Endothelial cell of umbilical vein (primary cell): ENCODE measurements around the gene FPR1. TPM values are rescaled to one million over a fixed set of nuclear protein-coding genes. Genes with fewer than 3 reads are reported as not detected.

Source experiments
- BruUV-seq: library from RNA; stranded (reverse); fragments of 400-500 nt; replicated peaks from 2 replicates; lab custom pipeline; 2021; lab: Mats Ljungman, UMichigan
- CTCF ChIA-PET: fragments of 300-600, 350-600 bp; sonication (Branson Sonifier 250); formaldehyde crosslinking; loops from one replicate; lab custom pipeline; 2021; ENCODE audit warnings: antibody characterized with exemption, inconsistent platforms; lab: Charles Lee
- POLR2A ChIA-PET: fragments of 300-600, 350-600 bp; sonication (Branson Sonifier 250); formaldehyde crosslinking; loops from one replicate; lab custom pipeline; 2021; ENCODE audit warnings: antibody characterized with exemption, inconsistent platforms; lab: Charles Lee
- DNase-seq: peaks from one replicate; pipeline ENCODE4 v3.0.0-alpha.2; 2011; ENCODE audit warnings: low read depth, low spot score
- FAIRE-seq: peaks from 2 replicates; lab custom pipeline; 2011; peaks lifted over from hg19 to GRCh38; lab: Jason Lieb, UNC
- H2AFZ ChIP-seq: 2 replicates; pipeline ENCODE4 v1.6.0; 2012; ENCODE audit warnings: low read depth, low read length, control low read depth, inconsistent platforms
- H3K27ac ChIP-seq: 2 replicates; pipeline ENCODE4 v1.5.1; 2011; ENCODE audit warnings: low read depth, mild to moderate bottlenecking, control low read depth, low read length, moderate library complexity; ENCODE audit not compliant: insufficient read depth
- H3K27me3 ChIP-seq, 2 experiments: 2 replicates each; pipeline versions ENCODE4 v1.6.0 to v1.6.1; 2011; ENCODE audit warnings: low read length in 2 of 2, mixed read lengths in 1 of 2; ENCODE audit not compliant: control insufficient read depth in 2 of 2, insufficient read depth in 2 of 2
- H3K36me3 ChIP-seq, 2 experiments: 2 replicates in 1 of 2; 3 replicates in 1 of 2; pipeline ENCODE4 v1.5.1; 2011; ENCODE audit warnings: low read length in 2 of 2, mild to moderate bottlenecking in 1 of 2, moderate library complexity in 1 of 2; ENCODE audit not compliant: control insufficient read depth in 2 of 2, insufficient read depth in 2 of 2; ENCODE audit errors: extremely low read depth in 1 of 2
- H3K4me1 ChIP-seq: 3 replicates; pipeline ENCODE4 v1.5.1; 2011; ENCODE audit warnings: mild to moderate bottlenecking, low read length; ENCODE audit not compliant: control insufficient read depth, insufficient read depth; ENCODE audit errors: extremely low read depth
- H3K4me2 ChIP-seq: 2 replicates; pipeline ENCODE4 v1.6.1; 2011; ENCODE audit warnings: low read length, control low read depth, mixed read lengths; ENCODE audit not compliant: insufficient read depth
- H3K4me3 ChIP-seq, 3 experiments: fragments of 200-600 bp in 1 of 3; sonication (generic), shearing (Covaris generic) in 1 of 3; replicated peaks in 1 of 3; 2 replicates each; pipeline ENCODE4 v1.5.1; 2011 to 2016; ENCODE audit warnings: control low read depth in 3 of 3, low read length in 3 of 3, mild to moderate bottlenecking in 2 of 3, inconsistent platforms in 1 of 3, low read depth in 1 of 3, moderate library complexity in 1 of 3; ENCODE audit not compliant: insufficient read depth in 1 of 3
- H3K79me2 ChIP-seq: 2 replicates; pipeline ENCODE4 v1.6.0; 2012; ENCODE audit warnings: low read length, inconsistent platforms; ENCODE audit not compliant: control insufficient read depth, insufficient read depth
- H3K9ac ChIP-seq: replicated peaks from 2 replicates; pipeline ENCODE3; 2011; ENCODE audit warnings: low read length, control low read depth; ENCODE audit not compliant: insufficient read depth; ENCODE audit errors: extremely low read depth
- H3K9me1 ChIP-seq: replicated peaks from 3 replicates; pipeline ENCODE4 v1.6.0; 2011; ENCODE audit warnings: mild to moderate bottlenecking, low read length; ENCODE audit not compliant: control insufficient read depth, insufficient read depth; ENCODE audit errors: extremely low read depth
- H3K9me3 ChIP-seq: replicated peaks from 2 replicates; pipeline ENCODE4 v1.5.1; 2012; ENCODE audit warnings: low read length, inconsistent platforms; ENCODE audit not compliant: control insufficient read depth, insufficient read depth
- H4K20me1 ChIP-seq: replicated peaks from 2 replicates; pipeline ENCODE3; 2011; ENCODE audit warnings: mild to moderate bottlenecking, low read length; ENCODE audit not compliant: control insufficient read depth, insufficient read depth; ENCODE audit errors: extremely low read depth
- CTCF ChIP-seq, 2 donors: IDR thresholded peaks; 1 replicate in 1 of 2; 2 replicates in 1 of 2; pipeline ENCODE4 v1.5.1; 2011; ENCODE audit warnings: low read length in 2 of 2, mild to moderate bottlenecking in 2 of 2, moderate library complexity in 2 of 2, control low read depth in 1 of 2, inconsistent platforms in 1 of 2, low read depth in 1 of 2; ENCODE audit not compliant: insufficient read depth in 1 of 2; ENCODE audit errors: extremely low read depth in 1 of 2
- EZH2 ChIP-seq: IDR thresholded peaks from 2 replicates; pipeline ENCODE4 v1.6.1; 2012; ENCODE audit warnings: borderline replicate concordance, low read depth, mild to moderate bottlenecking, moderate library complexity, low read length, inconsistent platforms; ENCODE audit not compliant: severe bottlenecking
- FOS ChIP-seq: IDR thresholded peaks from 2 replicates; pipeline ENCODE4 v1.6.1; 2011; ENCODE audit warnings: mild to moderate bottlenecking, low read length, moderate library complexity, borderline replicate concordance; ENCODE audit not compliant: insufficient read depth
- GATA2 ChIP-seq: IDR thresholded peaks from 2 replicates; pipeline ENCODE4 v1.7.0; 2011; ENCODE audit warnings: low read depth, mild to moderate bottlenecking, moderate library complexity, mixed read lengths, low read length; ENCODE audit not compliant: insufficient read length, insufficient read depth
- MAX ChIP-seq: IDR thresholded peaks from 2 replicates; pipeline ENCODE4 v1.6.1; 2011; ENCODE audit not compliant: insufficient read depth, insufficient read length
- MYC ChIP-seq: IDR thresholded peaks from one replicate; pipeline ENCODE4 v1.6.1; 2011; ENCODE audit warnings: mild to moderate bottlenecking, low read depth, low read length
- POLR2A ChIP-seq: IDR thresholded peaks from 2 replicates; pipeline ENCODE4 v1.6.1; 2012; ENCODE audit warnings: low read depth, mild to moderate bottlenecking, control low read depth, low read length
- POLR2AphosphoS5 ChIP-seq: IDR thresholded peaks from 2 replicates; pipeline ENCODE4 v1.6.1; 2012; ENCODE audit warnings: low read depth, mild to moderate bottlenecking, control low read depth, low read length, moderate library complexity; ENCODE audit not compliant: insufficient read depth
- dilution Hi-C: fragments of 300-500 bp; cut with MboI; formaldehyde crosslinking; loops from one replicate; pipeline ENCODE4 v1.15.0; 2019; ENCODE audit warnings: low sequenced_read_pairs; ENCODE audit not compliant: extremely low pct_ligation_motif_present
- intact Hi-C: fragments of 100-400 bp; cut with micrococcal nuclease; formaldehyde crosslinking; loops from one replicate; pipeline ENCODE4 v1.10.0; 2022
- polyA plus RNA-seq, 4 experiments: library from polyadenylated mRNA; depleted of rRNA in 3 of 4; stranded (reverse) in 3 of 4; unstranded in 1 of 4; fragments of >200 nt; gene quantifications; 2 replicates each; pipeline versions ENCODE4 v1.2.1 to v1.2.3, GENCODE V29; 2011 to 2012; ENCODE audit warnings: missing spikeins in 1 of 4
- total RNA-seq: library from RNA; stranded (reverse); gene quantifications from 2 replicates; pipeline ENCODE4 v1.2.3, GENCODE V29; 2021

The FPR1 gene
- total and polyA plus RNA-seq, 2 donors (not counting 3 experiments of a cell fraction or from before 2014, with no cell fraction given) = not detected

- FAIRE-seq = no peak
- no peak overlapping the region for H3K4me3 ChIP-seq
- H3K27ac ChIP-seq = no peak overlapping the region
- no peak for DNase-seq
- H4K20me1 ChIP-seq = no peaks in the 10 kb centered on the region
- no peaks in the 10 kb centered on the region for H3K9me1 ChIP-seq
- no TSS peak for BruUV-seq
- ChIA-PET CTCF (interaction anchor here (2.3 kb wide), 1 partner anchor 7 kb away, joined by 6 read pairs; no protein-coding TSS in a partner anchor), POLR2A (no interaction called here)
- no peak overlapping the region for H3K9ac ChIP-seq
- dilution Hi-C loops = no loop called here
- no peak overlapping the region for H2AFZ ChIP-seq
- H3K27me3 ChIP-seq = no peaks in the 10 kb centered on the region
- H3K9me3 ChIP-seq = peaks cover 2% of the 10 kb centered on the region
- intact Hi-C loops = no loop called here
- no peaks in the 10 kb centered on the region for H3K79me2 ChIP-seq
- H3K36me3 ChIP-seq = no peaks in the 10 kb centered on the region
- no peak for TF ChIP-seq MAX
- TF ChIP-seq FOS = no peak
- no peak for TF ChIP-seq EZH2
- TF ChIP-seq MYC = no peak
- TF ChIP-seq GATA2 = no peak
- no peak overlapping the region for H3K4me2 ChIP-seq
- H3K4me1 ChIP-seq = no peaks in the 10 kb centered on the region
Measured at GRCh38 chr19:51784922-51785690, 33.4 kb upstream of the FPR1 start.

GRCh38 chr19:51784109-51784785 is 32.6 kb upstream of the FPR1 start:
- no peaks in the 10 kb centered on the region for H3K36me3 ChIP-seq
- no peaks in the 10 kb centered on the region for H3K9me1 ChIP-seq
- no peaks in the 10 kb centered on the region for H4K20me1 ChIP-seq
- no peak overlapping the region for H2AFZ ChIP-seq
- H3K4me1 ChIP-seq = no peaks in the 10 kb centered on the region
- FAIRE-seq (no peak), DNase-seq (no peak)
- H3K27ac ChIP-seq = no peak overlapping the region
- intact Hi-C loops = no loop called here
- H3K27me3 ChIP-seq = no peaks in the 10 kb centered on the region
- CTCF ChIA-PET = no interaction called here
- BruUV-seq = no TSS peak
- no peaks in the 10 kb centered on the region for H3K9me3 ChIP-seq
- POLR2A ChIA-PET = no interaction called here
- H3K9ac ChIP-seq = no peak overlapping the region
- dilution Hi-C loops = no loop called here
- no peak overlapping the region for H3K4me3 ChIP-seq
- H3K4me2 ChIP-seq = no peak overlapping the region
- H3K79me2 ChIP-seq = no peaks in the 10 kb centered on the region
- no peak for TF ChIP-seq MAX
- no peak for TF ChIP-seq FOS
- TF ChIP-seq CTCF (IDR thresholded peaks at IDR 0.05; ENCODE audit: extremely low read depth in 1 of 2, insufficient read depth in 1 of 2, low read depth in 1 of 2, low read length in 2 of 2) = no peak
- TF ChIP-seq POLR2A = no peak
- TF ChIP-seq GATA2 = no peak
- TF ChIP-seq POLR2AphosphoS5 = no peak
- TF ChIP-seq EZH2 = no peak
